A549 treated with AZD9567 at 1 μM for 4 hours (cell line): Measurements from ENCODE around the gene KLF12. TPM values are rescaled to one million over a fixed set of nuclear protein-coding genes. Genes with fewer than 3 reads are reported as not detected.

Experiments used
- total RNA-seq: library from RNA; stranded (reverse); fragments of 200-300 nt; extraction: Qiagen RNA extraction; gene quantifications from 5 replicates; pipeline ENCODE4 v1.2.3, GENCODE V29; 2022; ENCODE audit not compliant: insufficient read depth

KLF12 gene
- total RNA-seq = 1.5 to 4.5 TPM (median 2.2 TPM) in 5 replicates

DNA sequence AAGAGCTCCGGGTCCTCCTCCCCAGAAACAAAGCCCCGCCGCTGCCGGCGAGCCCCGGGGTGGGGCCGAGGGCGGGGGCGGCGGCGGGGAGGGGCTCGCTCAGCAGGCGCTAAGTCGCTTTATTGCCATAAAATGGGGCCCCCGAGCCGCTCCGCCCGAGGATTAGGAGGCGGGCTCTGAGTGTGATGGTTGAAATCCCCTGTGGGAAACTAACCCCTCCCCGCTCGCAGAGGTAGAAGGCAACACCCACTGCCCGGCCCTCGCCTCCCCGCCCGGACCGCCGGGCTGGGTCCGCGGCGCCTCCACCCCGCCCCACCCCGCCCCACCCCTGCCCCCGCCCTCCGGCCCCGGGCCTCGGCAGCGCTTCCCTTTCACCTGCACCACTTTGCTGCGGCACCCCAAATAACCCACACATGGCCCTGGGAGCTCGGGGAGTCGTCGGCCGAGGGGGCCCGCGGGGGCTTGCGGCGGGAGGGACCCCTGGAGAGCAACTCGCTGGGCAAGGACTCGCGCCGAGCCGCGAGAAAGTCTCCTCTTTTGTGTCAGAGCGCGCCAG lies at the start of gene KLF12:
KLF12 (minus strand) TSS at position 184 of the 556 bp plus-strand sequence.

